SH-SY5Y (cell line): Measurements from ENCODE around the gene PPP2R1B.

Source experiments
- GATA2 ChIP-seq: IDR thresholded peaks from 2 replicates; pipeline ENCODE4 v1.6.1; 2011; ENCODE audit warnings: mild to moderate bottlenecking, low read depth, low read length
- GATA3 ChIP-seq: IDR thresholded peaks from 2 replicates; pipeline ENCODE4 v1.6.1; 2011; ENCODE audit warnings: low read depth, mild to moderate bottlenecking, low read length, moderate library complexity

GRCh38 chr11:111777094-111778046 is 11.2 kb upstream of the PPP2R1B start:
- TF ChIP-seq GATA2, result no peak
- no peak for TF ChIP-seq GATA3
